CD4-positive, alpha-beta T cell (primary cell): ENCODE data around the gene ARL5C. TPM values are rescaled to one million over a fixed set of nuclear protein-coding genes. Genes with fewer than 3 reads are reported as not detected.

Experiments
- ATAC-seq: fragments of 200-7000 bp; cut with Tn5 transposase; one replicate; pipeline ENCODE4 v1.10.0; 2022; ENCODE audit warnings: mild to moderate bottlenecking; ENCODE audit not compliant: poor library complexity
- CTCF ChIA-PET: fragments of 350-600 bp; sonication (Branson Sonifier 250); formaldehyde crosslinking; loops from one replicate; lab custom pipeline; 2021; ENCODE audit warnings: antibody characterized with exemption, inconsistent platforms; lab: Charles Lee
- POLR2A ChIA-PET: fragments of 350-600 bp; sonication (Branson Sonifier 250); formaldehyde crosslinking; loops from one replicate; lab custom pipeline; 2021; ENCODE audit warnings: antibody characterized with exemption, inconsistent platforms; lab: Charles Lee
- DNase-seq, 14 experiments: peaks; one replicate each; pipeline ENCODE4 v3.0.0-alpha.2; 2013 to 2020; ENCODE audit warnings: mixed read lengths in 2 of 14
- H3K27ac ChIP-seq, 2 donors: one replicate each; pipeline versions ENCODE4 v1.5.1 to v1.7.0; 2013; ENCODE audit warnings: low read length in 2 of 2, low read depth in 1 of 2, mild to moderate bottlenecking in 1 of 2
- H3K27me3 ChIP-seq, 2 experiments: 1 replicate in 1 of 2; 2 replicates in 1 of 2; pipeline versions ENCODE4 v1.6.1 to v1.7.0; 2013; ENCODE audit warnings: low read length in 2 of 2, control low read depth in 1 of 2, mild to moderate bottlenecking in 1 of 2, moderate library complexity in 1 of 2; ENCODE audit not compliant: insufficient read depth in 2 of 2, control insufficient read depth in 1 of 2
- H3K36me3 ChIP-seq: one replicate; pipeline ENCODE4 v1.6.1; 2013; ENCODE audit warnings: low read length, control low read depth; ENCODE audit not compliant: insufficient read depth
- H3K4me1 ChIP-seq: one replicate; pipeline ENCODE4 v1.6.1; 2013; ENCODE audit warnings: low read length, control low read depth; ENCODE audit not compliant: insufficient read depth
- H3K4me3 ChIP-seq: one replicate; pipeline ENCODE4 v1.5.1; 2013; ENCODE audit warnings: mild to moderate bottlenecking, low read length, moderate library complexity
- H3K9me3 ChIP-seq, 2 experiments: 1 replicate in 1 of 2; 2 replicates in 1 of 2; pipeline versions ENCODE4 v1.6.1 to v1.7.0; 2013; ENCODE audit warnings: low read length in 2 of 2, mild to moderate bottlenecking in 2 of 2, control low read depth in 1 of 2, moderate library complexity in 1 of 2; ENCODE audit not compliant: control insufficient read depth in 1 of 2, insufficient read depth in 1 of 2
- H3K27ac Mint-ChIP-seq: one replicate; pipeline ENCODE4 v1.8.0; 2020; ENCODE audit warnings: mixed read lengths
- H3K27me3 Mint-ChIP-seq: one replicate; pipeline ENCODE4 v1.8.0; 2021; ENCODE audit warnings: mixed read lengths
- H3K36me3 Mint-ChIP-seq: one replicate; pipeline ENCODE4 v1.8.0; 2021; ENCODE audit warnings: low read depth, mixed read lengths
- H3K4me1 Mint-ChIP-seq: one replicate; pipeline ENCODE4 v1.8.0; 2021; ENCODE audit warnings: low read depth, mixed read lengths
- H3K4me3 Mint-ChIP-seq: one replicate; pipeline ENCODE4 v1.8.0; 2020; ENCODE audit warnings: mild to moderate bottlenecking, mixed read lengths
- H3K9me3 Mint-ChIP-seq: one replicate; pipeline ENCODE4 v1.8.0; 2020; ENCODE audit warnings: mixed read lengths
- CTCF ChIP-seq: fragments of 200-600 bp; IDR thresholded peaks from one replicate; pipeline ENCODE4 v1.8.0; 2022; ENCODE audit warnings: antibody characterized with exemption, mild to moderate bottlenecking
- intact Hi-C, 2 experiments: fragments of 100-400 bp; cut with DNase I in 1 of 2; cut with micrococcal nuclease in 1 of 2; formaldehyde crosslinking; loops; one replicate each; pipeline versions ENCODE4 v1.15.1 to v1.9.0; 2023 to 2025; cut with DNase I, micrococcal nuclease
- total RNA-seq, 174 experiments: library from RNA in 2 of 174; stranded (reverse) in 2 of 174; gene quantifications; one replicate each; pipeline ENCODE4 v1.2.3 and lab custom pipeline; 2021 to 2026

The ARL5C gene
- total RNA-seq, 2 experiments from 2014 or later: not detected

- Histone ChIP-seq H3K27me3 (no peaks in the 10 kb centered on the region), H3K27ac (no peak overlapping the region), H3K36me3 (peaks cover 34% of the 10 kb centered on the region), H3K4me1 (peaks cover 40% of the 10 kb centered on the region), H3K9me3 (no peaks in the 10 kb centered on the region), H3K4me3 (no peak overlapping the region)
- intact Hi-C loops: no loop called here
- H3K9me3 Mint-ChIP-seq: no peaks in the 10 kb centered on the region
- no peak overlapping the region for H3K27ac Mint-ChIP-seq
- POLR2A ChIA-PET: no interaction called here
- H3K27me3 Mint-ChIP-seq: no peaks in the 10 kb centered on the region
- peaks cover 25% of the 10 kb centered on the region for H3K4me1 Mint-ChIP-seq
- DNase-seq: no peak
- CTCF ChIA-PET: interaction anchor here (1.3 kb wide), 1 partner anchor 18 kb away, joined by 3 read pairs; no protein-coding TSS in a partner anchor
- no peak for TF ChIP-seq CTCF
- no peak overlapping the region for H3K4me3 Mint-ChIP-seq
- ATAC-seq: no peak
- peaks cover 10% of the 10 kb centered on the region for H3K36me3 Mint-ChIP-seq
Observed at GRCh38 chr17:39192901-39193300, 26.9 kb upstream of the ARL5C start.

- CTCF ChIA-PET: interaction anchor here (0.6 to 1.3 kb wide), 2 partner anchors 17 to 215 kb away, joined by 3 read pairs; no protein-coding TSS in a partner anchor
- peaks cover 20% of the 10 kb centered on the region for H3K36me3 Mint-ChIP-seq
- intact Hi-C loops: no loop called here
- POLR2A ChIA-PET: interaction anchor here (1.2 to 1.5 kb wide), 2 partner anchors 8 to 39 kb away, joined by 4 read pairs; no protein-coding TSS in a partner anchor
- no peak overlapping the region for H3K27ac ChIP-seq
- H3K4me3 Mint-ChIP-seq: peak overlapping the region; percentile 21
- H3K9me3 ChIP-seq: no peaks in the 10 kb centered on the region
- H3K4me1 Mint-ChIP-seq: peaks cover 24% of the 10 kb centered on the region
- peaks cover 43% of the 10 kb centered on the region for H3K36me3 ChIP-seq
- H3K9me3 Mint-ChIP-seq: no peaks in the 10 kb centered on the region
- ATAC-seq (no peak), DNase-seq (no peak)
- H3K4me1 ChIP-seq: peaks cover 33% of the 10 kb centered on the region
- no peak for TF ChIP-seq CTCF
- H3K27me3 ChIP-seq: no peaks in the 10 kb centered on the region
- H3K4me3 ChIP-seq: no peak overlapping the region
- no peaks in the 10 kb centered on the region for H3K27me3 Mint-ChIP-seq
- no peak overlapping the region for H3K27ac Mint-ChIP-seq
Observed at GRCh38 chr17:39191750-39192510, 26.0 kb upstream of the ARL5C start.

- Mint-ChIP-seq H3K27ac (no peak overlapping the region), H3K4me1 (peaks cover 1% of the 10 kb centered on the region), H3K36me3 (peaks cover 43% of the 10 kb centered on the region), H3K9me3 (no peaks in the 10 kb centered on the region), H3K4me3 (no peak overlapping the region), H3K27me3 (no peaks in the 10 kb centered on the region)
- ChIA-PET POLR2A (no interaction called here), CTCF (no interaction called here)
- TF ChIP-seq CTCF: no peak
- Histone ChIP-seq H3K36me3 (peaks cover 65% of the 10 kb centered on the region), H3K27me3 (no peaks in the 10 kb centered on the region), H3K4me3 (no peak overlapping the region), H3K27ac (no peak overlapping the region), H3K4me1 (no peaks in the 10 kb centered on the region), H3K9me3 (no peaks in the 10 kb centered on the region)
- DNase-seq (no peak), ATAC-seq (no peak)
- intact Hi-C loops: no loop called here
Observed at GRCh38 chr17:39187152-39187830, 21.3 kb upstream of the ARL5C start.
